ENCODE results near the gene PDZRN4. TPM values are rescaled to one million over a fixed set of nuclear protein-coding genes. Genes with fewer than 3 reads are reported as not detected.
"Not testable (repeated sequence)": the region's sequence is repeated elsewhere in the genome, so short reads cannot be mapped to it uniquely, and the experiment has no call there.

The PDZRN4 gene
- total RNA-seq, 2 experiments from 2014 or later: not detected

DNA sequence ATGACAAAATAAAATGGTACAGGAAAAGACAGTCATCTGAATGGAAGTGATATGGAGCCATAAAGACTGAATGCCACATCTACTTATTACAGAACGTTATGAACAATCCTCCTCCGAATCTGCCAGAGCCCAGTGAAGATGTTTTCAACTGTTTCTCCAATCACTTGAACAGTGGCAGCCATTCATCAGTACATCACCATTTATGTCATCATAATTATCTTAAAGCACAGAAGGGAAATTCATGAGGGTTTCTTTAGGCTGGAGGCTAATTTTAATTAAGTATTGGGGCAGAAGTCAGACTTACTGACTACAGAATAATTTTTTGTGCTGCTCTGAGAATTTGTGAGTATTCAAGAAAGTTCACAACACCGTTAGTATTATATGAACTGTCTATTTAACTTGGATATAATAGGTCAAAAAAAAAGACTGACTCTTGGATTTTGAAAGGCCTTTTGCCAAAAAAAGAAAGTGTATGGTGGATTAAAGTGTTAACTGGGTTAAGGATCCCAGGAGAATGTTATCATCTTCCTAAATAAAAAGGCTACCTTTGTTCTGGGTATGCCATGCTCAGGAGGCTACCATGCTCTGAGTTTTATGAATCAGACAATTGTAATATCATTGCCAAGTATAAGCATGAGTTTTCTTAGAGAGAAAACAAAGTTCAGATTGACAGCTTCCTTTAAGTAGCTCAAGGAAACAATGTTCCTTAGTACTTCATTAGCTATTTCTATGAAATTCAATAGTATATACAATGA lies 40.1 kb downstream of the PDZRN4 start:
- POLR2A ChIA-PET: no interaction called here
- no peak for ATAC-seq (ENCODE audit: low read depth)
- no peaks in the 10 kb centered on the region for H3K4me1 Mint-ChIP-seq
- no peak overlapping the region for H3K27ac Mint-ChIP-seq
- no peak overlapping the region for H3K4me3 Mint-ChIP-seq
- no peaks in the 10 kb centered on the region for H3K9me3 Mint-ChIP-seq
- no peaks in the 10 kb centered on the region for H3K36me3 Mint-ChIP-seq
- no peak for DNase-seq
- peaks cover 1% of the 10 kb centered on the region for H3K27me3 Mint-ChIP-seq

DNA sequence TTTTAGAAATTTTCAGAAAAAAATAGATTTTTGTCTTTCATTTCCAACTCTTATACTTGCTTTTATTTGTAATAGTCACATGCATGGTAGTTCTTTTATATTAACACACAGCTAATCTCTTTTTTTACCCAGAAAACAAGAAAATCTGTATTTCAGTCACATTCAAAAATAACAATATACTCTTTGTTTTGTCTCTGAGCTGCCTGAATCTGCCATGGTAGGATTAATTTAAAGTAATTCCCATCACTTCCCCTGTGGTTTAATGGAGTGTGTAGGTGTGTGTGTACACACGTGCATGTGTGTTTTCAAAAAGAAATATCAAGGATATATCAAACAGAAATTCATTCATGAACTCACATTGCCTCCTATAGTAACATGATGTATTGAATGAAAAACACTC lies 42.6 kb downstream of the PDZRN4 start:
- DNase-seq (no peak), ATAC-seq (ENCODE audit: low read depth) (no peak)
- H3K36me3 Mint-ChIP-seq: no peaks in the 10 kb centered on the region
- H3K27ac Mint-ChIP-seq: no peak overlapping the region
- no peak overlapping the region for H3K4me3 Mint-ChIP-seq
- POLR2A ChIA-PET: no interaction called here
- H3K9me3 Mint-ChIP-seq: no peaks in the 10 kb centered on the region
- no peaks in the 10 kb centered on the region for H3K4me1 Mint-ChIP-seq
- no peaks in the 10 kb centered on the region for H3K27me3 Mint-ChIP-seq

DNA sequence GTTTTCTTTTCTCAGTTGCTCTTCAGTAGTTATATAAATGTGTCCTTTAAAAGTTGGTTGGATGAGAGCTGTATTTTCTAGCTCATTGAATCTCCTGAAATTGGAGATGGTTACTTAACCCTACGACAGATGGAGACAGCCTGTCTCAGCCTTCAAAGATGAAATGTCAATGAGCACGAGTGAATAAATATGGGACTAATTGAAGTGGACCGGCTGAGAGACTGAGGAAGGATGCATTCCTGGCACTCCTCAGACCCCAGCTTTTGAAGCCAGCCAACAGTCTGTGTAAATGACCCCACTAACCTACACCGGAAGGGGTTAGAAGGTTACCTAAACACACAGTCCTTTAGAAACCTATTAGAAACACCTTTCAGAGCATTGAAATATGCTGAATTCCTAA lies 46.6 kb downstream of the PDZRN4 start:
- H3K36me3 Mint-ChIP-seq: no peaks in the 10 kb centered on the region
- H3K9me3 Mint-ChIP-seq: no peaks in the 10 kb centered on the region
- H3K27me3 Mint-ChIP-seq: no peaks in the 10 kb centered on the region
- ATAC-seq (ENCODE audit: low read depth) (no peak), DNase-seq (no peak)
- H3K4me1 Mint-ChIP-seq: no peaks in the 10 kb centered on the region
- H3K4me3 Mint-ChIP-seq: no peak overlapping the region
- no peak overlapping the region for H3K27ac Mint-ChIP-seq
- POLR2A ChIA-PET: no interaction called here

DNA sequence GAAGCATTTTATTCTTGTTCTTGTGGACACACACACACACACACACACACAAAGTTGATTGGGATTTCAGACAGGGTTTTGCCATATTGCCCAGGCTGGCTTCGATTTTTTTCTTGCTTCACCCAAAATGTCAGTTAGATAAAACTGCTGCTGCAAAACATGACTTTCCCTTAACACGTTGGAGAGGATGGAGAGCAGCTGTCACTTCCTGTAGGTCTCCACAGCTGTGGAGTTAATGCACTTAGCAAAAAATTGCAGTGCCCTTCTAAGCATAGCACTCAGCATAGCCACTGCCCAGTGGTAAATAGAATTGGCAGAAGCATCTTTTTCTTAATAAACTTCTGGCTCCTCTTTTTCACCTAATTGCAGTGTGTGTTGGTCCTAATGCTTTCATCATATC lies 54.5 kb downstream of the PDZRN4 start:
- H3K27me3 Mint-ChIP-seq: no peaks in the 10 kb centered on the region
- no peak overlapping the region for H3K4me3 Mint-ChIP-seq
- POLR2A ChIA-PET: no interaction called here
- DNase-seq (no peak), ATAC-seq (ENCODE audit: low read depth) (no peak)
- H3K36me3 Mint-ChIP-seq: no peaks in the 10 kb centered on the region
- H3K27ac Mint-ChIP-seq: no peak overlapping the region
- H3K4me1 Mint-ChIP-seq: no peaks in the 10 kb centered on the region
- H3K9me3 Mint-ChIP-seq: no peaks in the 10 kb centered on the region

DNA sequence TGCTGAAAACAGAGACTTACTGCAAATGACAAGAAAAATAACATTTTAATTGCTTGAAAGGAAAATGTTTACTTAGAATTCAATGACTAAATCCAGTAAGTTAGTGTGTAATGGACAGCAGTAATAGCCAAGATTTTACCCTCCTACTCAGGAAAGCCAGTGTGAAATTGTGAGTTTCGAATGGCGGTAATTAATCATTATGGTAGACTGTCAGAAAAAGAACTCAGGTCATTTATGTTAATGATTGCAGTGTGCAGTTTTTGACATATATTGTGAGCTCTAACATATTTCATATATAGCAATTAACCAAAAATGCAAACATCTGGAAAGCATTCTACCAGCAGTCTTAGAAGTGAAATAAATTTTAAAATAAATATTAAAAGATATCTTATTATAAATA lies 60.3 kb downstream of the PDZRN4 start:
- POLR2A ChIA-PET: no interaction called here
- H3K27me3 Mint-ChIP-seq: no peaks in the 10 kb centered on the region
- H3K27ac Mint-ChIP-seq: no peak overlapping the region
- no peak for DNase-seq
- no peaks in the 10 kb centered on the region for H3K4me1 Mint-ChIP-seq
- no peaks in the 10 kb centered on the region for H3K36me3 Mint-ChIP-seq
- no peak overlapping the region for H3K4me3 Mint-ChIP-seq
- ATAC-seq (ENCODE audit: low read depth): no peak
- no peaks in the 10 kb centered on the region for H3K9me3 Mint-ChIP-seq

DNA sequence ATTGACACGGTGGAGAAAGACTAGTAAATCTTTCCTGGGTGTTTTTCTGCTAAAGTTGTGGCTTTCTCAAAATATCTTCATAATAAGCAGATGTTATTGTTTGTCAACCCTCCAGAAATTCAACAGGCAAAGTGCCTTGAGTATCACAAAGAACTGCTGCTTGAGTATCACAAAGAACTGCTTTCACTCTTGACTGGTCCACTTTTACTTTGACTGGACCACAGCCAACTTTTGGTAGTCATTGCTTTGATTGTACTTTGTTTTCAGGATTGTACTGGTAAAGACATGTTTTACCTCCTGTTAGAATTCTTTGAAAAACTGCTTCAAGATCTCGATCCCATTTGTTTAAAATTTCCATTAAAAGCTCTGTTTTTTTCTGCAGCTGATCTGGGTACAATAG lies 62.6 kb downstream of the PDZRN4 start:
- Mint-ChIP-seq H3K4me1 (no peaks in the 10 kb centered on the region), H3K27ac (no peak overlapping the region), H3K27me3 (no peaks in the 10 kb centered on the region), H3K9me3 (no peaks in the 10 kb centered on the region), H3K36me3 (no peaks in the 10 kb centered on the region), H3K4me3 (no peak overlapping the region)
- no peak for ATAC-seq (ENCODE audit: low read depth)
- POLR2A ChIA-PET: no interaction called here
- no peak for DNase-seq

DNA sequence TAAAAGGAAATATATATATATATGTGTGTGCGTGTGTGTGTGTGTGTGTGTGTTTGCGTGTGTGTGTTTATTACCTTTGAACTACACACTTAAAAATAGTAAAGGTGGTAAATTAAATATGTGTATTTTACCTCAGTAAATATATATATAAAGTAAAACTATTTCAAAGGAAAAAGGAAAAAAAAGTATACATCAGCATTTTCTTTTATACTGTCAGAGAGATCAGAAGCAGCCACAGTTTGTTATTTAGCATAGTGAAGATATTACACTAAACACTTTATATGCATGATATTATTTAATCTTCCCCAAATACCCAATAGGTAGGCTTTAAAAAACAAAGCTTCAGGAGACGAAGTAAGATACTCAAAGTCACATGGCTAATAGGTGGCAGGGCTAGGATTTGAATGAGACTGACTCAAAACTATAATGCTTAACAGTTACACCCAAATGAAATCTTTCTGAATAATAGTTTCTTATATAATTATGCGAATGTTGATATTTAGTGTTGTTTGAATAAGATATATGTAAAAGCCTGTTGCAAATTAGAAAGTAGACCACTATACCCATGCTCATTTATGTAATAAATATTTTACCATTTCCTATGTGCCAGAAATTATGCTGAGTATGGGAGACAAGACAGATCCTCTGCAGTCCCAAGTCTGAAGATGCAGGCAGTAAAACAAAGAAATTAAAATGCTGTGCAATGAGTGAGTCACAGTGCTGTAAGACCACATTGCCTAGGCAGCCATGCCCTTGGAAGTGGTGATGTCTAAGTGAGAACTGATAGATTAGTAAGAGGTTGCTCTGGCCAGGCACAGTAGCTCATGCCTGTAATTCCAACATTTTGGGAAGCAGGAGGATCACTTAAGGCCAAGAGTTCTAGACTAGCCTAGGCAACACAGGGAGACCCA lies 66.1 kb downstream of the PDZRN4 start:
- H3K27ac Mint-ChIP-seq: no peak overlapping the region
- no peaks in the 10 kb centered on the region for H3K27me3 Mint-ChIP-seq
- H3K4me3 Mint-ChIP-seq: no peak overlapping the region
- POLR2A ChIA-PET: no interaction called here
- no peak for DNase-seq
- no peak for ATAC-seq (ENCODE audit: low read depth)
- H3K9me3 Mint-ChIP-seq: no peaks in the 10 kb centered on the region
- no peaks in the 10 kb centered on the region for H3K36me3 Mint-ChIP-seq
- H3K4me1 Mint-ChIP-seq: no peaks in the 10 kb centered on the region

DNA sequence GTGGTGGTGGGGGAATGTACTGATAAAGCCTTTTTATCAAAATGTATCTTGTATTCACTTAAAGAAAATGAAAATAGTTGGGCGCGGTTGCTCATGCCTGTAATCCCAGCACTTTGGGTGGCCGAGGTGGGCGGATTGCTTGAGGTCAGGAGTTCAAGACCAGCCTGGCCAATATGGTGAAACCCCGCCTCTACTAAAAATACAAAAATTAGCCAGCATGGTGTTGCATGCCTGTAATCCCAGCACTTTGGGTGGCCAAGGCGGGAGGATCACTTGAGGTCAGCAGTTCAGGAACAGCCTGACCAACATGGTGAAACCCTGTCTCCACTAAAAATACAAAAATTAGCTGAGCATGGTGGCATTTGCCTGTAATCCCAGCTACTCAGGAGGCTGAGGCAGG lies 75.1 kb downstream of the PDZRN4 start:
- H3K4me1 Mint-ChIP-seq; H3K9me3 Mint-ChIP-seq; ATAC-seq (ENCODE audit: low read depth); POLR2A ChIA-PET; H3K4me3 Mint-ChIP-seq; H3K27me3 Mint-ChIP-seq; DNase-seq; H3K36me3 Mint-ChIP-seq; H3K27ac Mint-ChIP-seq: not testable (repeated sequence)

DNA sequence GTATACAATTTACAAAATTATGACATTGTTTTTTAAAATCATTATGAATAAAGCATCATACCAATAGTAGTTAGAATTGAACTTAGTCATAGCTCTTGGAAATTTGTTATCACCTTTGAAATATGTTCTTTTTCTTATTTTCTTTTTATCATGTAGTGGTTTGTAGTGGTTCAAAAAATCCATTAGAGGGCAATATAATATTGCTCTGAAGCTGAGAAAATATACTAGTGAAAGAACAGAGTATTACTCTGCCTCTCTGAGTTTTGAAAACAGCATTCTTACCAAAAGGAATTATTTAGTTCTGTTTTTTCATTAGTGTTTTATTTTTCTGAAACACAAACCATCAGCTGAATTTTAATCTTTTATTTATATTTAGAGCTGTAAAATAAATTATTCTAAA lies 76.2 kb downstream of the PDZRN4 start:
- ATAC-seq (ENCODE audit: low read depth) (no peak), DNase-seq (no peak)
- no peak overlapping the region for H3K27ac Mint-ChIP-seq
- H3K27me3 Mint-ChIP-seq: no peaks in the 10 kb centered on the region
- H3K9me3 Mint-ChIP-seq: no peaks in the 10 kb centered on the region
- H3K4me3 Mint-ChIP-seq: no peak overlapping the region
- H3K4me1 Mint-ChIP-seq: no peaks in the 10 kb centered on the region
- POLR2A ChIA-PET: no interaction called here
- H3K36me3 Mint-ChIP-seq: no peaks in the 10 kb centered on the region

DNA sequence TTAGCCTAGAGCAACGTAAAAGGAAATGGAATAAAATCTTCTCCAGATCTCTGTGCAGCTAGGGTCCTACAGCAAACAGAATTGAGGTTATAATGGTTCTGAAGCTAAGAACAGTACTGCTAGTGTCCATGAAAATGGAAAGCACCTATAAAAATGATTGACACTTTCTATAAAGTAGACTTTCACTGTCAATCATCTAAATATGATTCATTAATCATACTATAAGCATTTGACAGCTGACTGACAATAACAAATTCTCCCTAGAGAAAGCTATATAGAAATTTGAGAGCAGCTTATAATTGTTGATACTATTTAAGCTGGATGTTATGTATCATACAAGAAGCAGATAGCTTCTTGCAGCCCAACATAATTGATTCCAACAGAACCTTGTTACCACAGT lies 80.9 kb downstream of the PDZRN4 start:
- POLR2A ChIA-PET: no interaction called here
- no peaks in the 10 kb centered on the region for H3K36me3 Mint-ChIP-seq
- H3K27ac Mint-ChIP-seq: no peak overlapping the region
- no peaks in the 10 kb centered on the region for H3K9me3 Mint-ChIP-seq
- no peaks in the 10 kb centered on the region for H3K27me3 Mint-ChIP-seq
- ATAC-seq (ENCODE audit: low read depth) (no peak), DNase-seq (no peak)
- H3K4me1 Mint-ChIP-seq: no peaks in the 10 kb centered on the region
- H3K4me3 Mint-ChIP-seq: no peak overlapping the region

DNA sequence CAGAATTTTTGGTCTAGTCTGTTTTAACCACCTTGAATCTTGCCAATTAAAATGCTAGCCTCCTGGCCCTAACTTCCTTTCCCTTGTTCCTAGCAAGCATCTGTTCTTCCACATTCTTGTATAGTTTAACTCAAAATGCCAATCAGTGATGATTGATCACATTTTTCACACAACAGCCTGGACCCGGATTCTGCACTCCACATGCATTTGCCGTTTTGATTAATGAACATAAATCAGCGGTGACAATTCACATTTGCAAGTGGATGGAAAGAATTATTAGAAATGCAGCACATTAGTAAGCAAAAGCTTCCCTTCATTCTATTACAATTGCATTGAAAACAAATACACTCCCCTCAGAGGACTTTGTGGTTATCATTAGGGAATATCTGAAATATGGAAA lies 83.4 kb downstream of the PDZRN4 start:
- POLR2A ChIA-PET: no interaction called here
- Mint-ChIP-seq H3K4me1 (no peaks in the 10 kb centered on the region), H3K36me3 (no peaks in the 10 kb centered on the region), H3K9me3 (no peaks in the 10 kb centered on the region), H3K27ac (no peak overlapping the region), H3K4me3 (no peak overlapping the region), H3K27me3 (no peaks in the 10 kb centered on the region)
- ATAC-seq (ENCODE audit: low read depth): no peak
- no peak for DNase-seq

DNA sequence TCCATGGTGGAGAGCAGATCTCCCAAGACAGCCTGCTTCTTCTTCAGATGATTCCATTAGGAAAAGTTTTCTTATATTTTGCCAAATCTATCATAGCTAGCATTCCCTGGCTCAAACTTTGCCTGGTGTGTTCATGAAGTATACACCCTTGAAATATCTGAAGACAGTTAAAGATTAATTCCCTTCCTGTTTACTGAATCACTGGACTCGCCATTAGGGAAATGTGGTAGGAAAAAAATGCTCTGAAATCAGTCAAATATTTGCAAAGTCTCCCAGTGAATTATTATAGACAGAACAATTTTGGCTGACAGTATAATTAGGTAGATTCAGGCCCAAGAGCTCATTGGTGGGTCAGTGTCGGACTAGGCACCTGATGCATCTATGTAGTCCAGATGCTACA lies 86.5 kb downstream of the PDZRN4 start:
- Mint-ChIP-seq H3K27me3 (no peaks in the 10 kb centered on the region), H3K4me1 (no peaks in the 10 kb centered on the region), H3K4me3 (no peak overlapping the region), H3K27ac (no peak overlapping the region), H3K36me3 (no peaks in the 10 kb centered on the region), H3K9me3 (no peaks in the 10 kb centered on the region)
- no peak for ATAC-seq (ENCODE audit: low read depth)
- POLR2A ChIA-PET: no interaction called here
- no peak for DNase-seq

DNA sequence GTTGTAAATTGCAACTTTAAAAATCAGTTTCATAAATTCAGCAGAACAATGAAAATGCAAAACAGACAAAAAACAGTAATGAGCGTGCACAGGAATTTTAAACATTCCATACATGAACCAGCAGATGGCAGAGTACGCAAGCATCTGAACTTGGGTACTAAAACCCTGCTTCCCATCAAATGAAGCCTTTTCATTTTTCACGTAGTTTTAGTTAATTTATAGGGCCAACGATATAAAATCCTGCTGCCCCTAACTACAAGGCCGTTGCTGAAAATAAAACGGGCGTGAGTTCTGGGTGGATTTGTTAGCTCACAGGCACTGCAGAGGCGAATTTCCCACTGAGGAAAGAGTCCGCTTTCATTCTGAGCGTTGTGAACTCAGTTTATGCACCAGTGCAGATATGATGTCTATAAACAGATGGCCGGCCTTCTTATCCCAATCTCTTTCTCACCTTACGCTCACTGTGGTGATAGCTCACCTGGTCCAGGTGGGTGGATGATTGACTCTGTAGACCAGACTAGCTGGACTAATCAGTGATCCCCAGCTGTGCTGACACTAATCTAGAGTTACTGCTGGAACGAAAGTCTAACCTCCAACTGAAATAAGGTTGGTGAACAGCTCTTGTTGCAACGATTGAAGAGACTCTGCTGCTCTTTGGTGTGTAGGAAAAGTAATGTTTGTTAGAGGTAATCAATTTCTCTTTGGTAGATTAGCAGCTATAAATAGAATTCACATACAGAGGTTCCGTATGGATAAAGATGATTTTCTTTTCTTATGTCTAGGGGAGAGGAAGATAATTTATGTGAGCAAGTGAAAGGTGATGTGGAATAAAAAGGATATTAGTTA lies 89.2 kb downstream of the PDZRN4 start:
- ATAC-seq (ENCODE audit: low read depth) (no peak), DNase-seq (no peak)
- POLR2A ChIA-PET: no interaction called here
- no peaks in the 10 kb centered on the region for H3K27me3 Mint-ChIP-seq
- no peaks in the 10 kb centered on the region for H3K9me3 Mint-ChIP-seq
- H3K4me3 Mint-ChIP-seq: no peak overlapping the region
- no peak overlapping the region for H3K27ac Mint-ChIP-seq
- no peaks in the 10 kb centered on the region for H3K4me1 Mint-ChIP-seq
- H3K36me3 Mint-ChIP-seq: no peaks in the 10 kb centered on the region

DNA sequence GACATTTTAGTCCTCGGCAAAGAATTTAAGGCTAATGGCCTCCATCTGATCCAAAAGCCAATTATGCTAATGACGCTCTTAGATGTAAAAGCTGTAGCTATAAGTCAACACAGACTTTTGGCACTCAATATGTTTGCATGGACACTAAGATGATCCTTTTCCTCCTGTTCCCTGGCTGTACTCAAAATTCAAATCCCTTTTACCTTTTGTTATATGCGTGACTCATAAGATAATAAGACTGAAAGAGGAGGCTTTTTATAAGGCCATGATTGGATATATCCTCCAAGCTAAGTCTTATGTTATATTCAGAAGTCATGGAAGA lies 89.8 kb downstream of the PDZRN4 start:
- no peaks in the 10 kb centered on the region for H3K9me3 Mint-ChIP-seq
- no peaks in the 10 kb centered on the region for H3K36me3 Mint-ChIP-seq
- no peaks in the 10 kb centered on the region for H3K4me1 Mint-ChIP-seq
- POLR2A ChIA-PET: no interaction called here
- no peak for DNase-seq
- H3K27ac Mint-ChIP-seq: no peak overlapping the region
- H3K4me3 Mint-ChIP-seq: no peak overlapping the region
- no peak for ATAC-seq (ENCODE audit: low read depth)
- no peaks in the 10 kb centered on the region for H3K27me3 Mint-ChIP-seq
